ENCODE measurements around the gene TRIM65. TPM values are rescaled to one million over a fixed set of nuclear protein-coding genes. Genes with fewer than 3 reads are reported as not detected.
"Not testable (repeated sequence)": the region's sequence is repeated elsewhere in the genome, so short reads cannot be mapped to it uniquely, and the experiment has no call there.

Gene TRIM65
- total and polyA plus RNA-seq, 2 experiments from 2014 or later = 13.8 to 54.0 TPM

- peaks cover 45% of the 10 kb centered on the region for H3K36me3 Mint-ChIP-seq (ENCODE audit: low read depth)
- not testable (repeated sequence) for H3K4me3 ChIP-seq; ATAC-seq; H3K27me3 ChIP-seq (ENCODE audit: insufficient read depth); H3K9me3 Mint-ChIP-seq; H4K20me1 ChIP-seq (replicated peaks; ENCODE audit: insufficient read depth); H3K27ac Mint-ChIP-seq; H3K27ac ChIP-seq (ENCODE audit: low read depth); H3K27me3 Mint-ChIP-seq (ENCODE audit: insufficient read depth, low read depth, poor library complexity); H3K4me2 ChIP-seq; H2AFZ ChIP-seq; H3K4me3 Mint-ChIP-seq; DNase-seq (ENCODE audit: low spot score); H3K9me2 ChIP-seq (ENCODE audit: insufficient read depth); H3K4me1 ChIP-seq (ENCODE audit: insufficient read depth)
- H3K79me2 ChIP-seq (replicated peaks; ENCODE audit: insufficient read depth) = peaks cover 20% of the 10 kb centered on the region
- peaks cover 18% of the 10 kb centered on the region for H3F3A ChIP-seq (replicated peaks; ENCODE audit: low read depth)
- H3K36me3 ChIP-seq (ENCODE audit: insufficient read depth) = peaks cover 15% of the 10 kb centered on the region; the same call in 1 of the 2 replicates
- H3K4me1 Mint-ChIP-seq = peaks cover 16% of the 10 kb centered on the region
These were observed 45.1 kb downstream of the TRIM65 start for GRCh38 chr17:75851693-75851991.

GRCh38 chr17:75850928-75851692 is 45.6 kb downstream of the TRIM65 start:
- no peak overlapping the region for H3K4me3 ChIP-seq

DNA sequence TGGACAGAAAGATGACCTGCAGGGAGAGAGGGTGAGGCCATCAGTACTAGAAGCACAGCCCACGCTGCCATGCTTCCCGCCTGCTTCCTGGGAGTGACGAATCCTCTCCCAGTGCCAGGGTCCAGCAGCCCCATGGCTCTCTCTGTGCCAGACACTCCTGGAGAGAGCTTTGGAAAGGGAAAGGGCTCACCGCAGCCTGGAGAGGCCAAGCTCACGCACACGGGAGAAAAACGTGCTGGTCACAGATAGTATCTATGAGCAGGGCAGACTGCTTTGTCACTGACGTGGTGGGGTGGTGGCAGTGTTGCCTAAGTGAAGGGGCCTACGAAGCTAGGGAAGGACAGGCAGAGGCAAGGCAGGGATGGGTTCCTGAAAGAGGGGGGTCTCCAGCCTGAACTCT is 47.0 kb downstream of the TRIM65 start:
- no peak overlapping the region for H3K27ac Mint-ChIP-seq
- H3K4me1 Mint-ChIP-seq = peaks cover 18% of the 10 kb centered on the region
- Histone ChIP-seq H3K36me3 (ENCODE audit: insufficient read depth) (peaks cover 15% of the 10 kb centered on the region; the same call in 1 of the 2 replicates), H4K20me1 (replicated peaks; ENCODE audit: insufficient read depth) (0 out of 2 replicates have a peak, but pooled peaks cover 10% of the 10 kb centered on the region), H3K27ac (ENCODE audit: low read depth) (no peak overlapping the region), H3K79me2 (replicated peaks; ENCODE audit: insufficient read depth) (peaks cover 19% of the 10 kb centered on the region), H3K27me3 (ENCODE audit: insufficient read depth) (no peaks in the 10 kb centered on the region), H3F3A (replicated peaks; ENCODE audit: low read depth) (peaks cover 17% of the 10 kb centered on the region), H3K4me3 (no peak overlapping the region), H2AFZ (no peak overlapping the region), H3K4me2 (no peak overlapping the region), H3K4me1 (ENCODE audit: insufficient read depth) (peaks cover 16% of the 10 kb centered on the region), H3K9me2 (ENCODE audit: insufficient read depth) (no peaks in the 10 kb centered on the region)
- ATAC-seq (no peak), DNase-seq (ENCODE audit: low spot score) (no peak)
- H3K36me3 Mint-ChIP-seq (ENCODE audit: low read depth) = peaks cover 57% of the 10 kb centered on the region
- peaks cover 12% of the 10 kb centered on the region for H3K27me3 Mint-ChIP-seq (ENCODE audit: insufficient read depth, low read depth, poor library complexity)
- TF ChIP-seq EZH2phosphoT487 (IDR thresholded peaks at IDR 0.05; ENCODE audit: unreplicated experiment) (no peak), JUNB (IDR thresholded peaks at IDR 0.05; ENCODE audit: unreplicated experiment) (no peak), ZNF331 (CRISPR knock-in tag; IDR thresholded peaks at IDR 0.05; ENCODE audit: low read depth) (no peak), STAT1 (IDR thresholded peaks at IDR 0.05; ENCODE audit: unreplicated experiment) (no peak), POLR2AphosphoS5 (IDR thresholded peaks at IDR 0.05; ENCODE audit: low read depth) (no peak), CREB1 (CRISPR knock-in tag; IDR thresholded peaks at IDR 0.05; ENCODE audit: low read depth) (no peak)
- TF ChIP-seq, protein P1, sequence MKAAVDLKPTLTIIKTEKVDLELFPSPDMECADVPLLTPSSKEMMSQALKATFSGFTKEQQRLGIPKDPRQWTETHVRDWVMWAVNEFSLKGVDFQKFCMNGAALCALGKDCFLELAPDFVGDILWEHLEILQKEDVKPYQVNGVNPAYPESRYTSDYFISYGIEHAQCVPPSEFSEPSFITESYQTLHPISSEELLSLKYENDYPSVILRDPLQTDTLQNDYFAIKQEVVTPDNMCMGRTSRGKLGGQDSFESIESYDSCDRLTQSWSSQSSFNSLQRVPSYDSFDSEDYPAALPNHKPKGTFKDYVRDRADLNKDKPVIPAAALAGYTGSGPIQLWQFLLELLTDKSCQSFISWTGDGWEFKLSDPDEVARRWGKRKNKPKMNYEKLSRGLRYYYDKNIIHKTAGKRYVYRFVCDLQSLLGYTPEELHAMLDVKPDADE (IDR thresholded peaks at IDR 0.05) = no peak
- TF ChIP-seq, protein P2, sequence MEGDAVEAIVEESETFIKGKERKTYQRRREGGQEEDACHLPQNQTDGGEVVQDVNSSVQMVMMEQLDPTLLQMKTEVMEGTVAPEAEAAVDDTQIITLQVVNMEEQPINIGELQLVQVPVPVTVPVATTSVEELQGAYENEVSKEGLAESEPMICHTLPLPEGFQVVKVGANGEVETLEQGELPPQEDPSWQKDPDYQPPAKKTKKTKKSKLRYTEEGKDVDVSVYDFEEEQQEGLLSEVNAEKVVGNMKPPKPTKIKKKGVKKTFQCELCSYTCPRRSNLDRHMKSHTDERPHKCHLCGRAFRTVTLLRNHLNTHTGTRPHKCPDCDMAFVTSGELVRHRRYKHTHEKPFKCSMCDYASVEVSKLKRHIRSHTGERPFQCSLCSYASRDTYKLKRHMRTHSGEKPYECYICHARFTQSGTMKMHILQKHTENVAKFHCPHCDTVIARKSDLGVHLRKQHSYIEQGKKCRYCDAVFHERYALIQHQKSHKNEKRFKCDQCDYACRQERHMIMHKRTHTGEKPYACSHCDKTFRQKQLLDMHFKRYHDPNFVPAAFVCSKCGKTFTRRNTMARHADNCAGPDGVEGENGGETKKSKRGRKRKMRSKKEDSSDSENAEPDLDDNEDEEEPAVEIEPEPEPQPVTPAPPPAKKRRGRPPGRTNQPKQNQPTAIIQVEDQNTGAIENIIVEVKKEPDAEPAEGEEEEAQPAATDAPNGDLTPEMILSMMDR (conservative IDR thresholded peaks at IDR 0.05; ENCODE audit: low read depth in 2 of 2) = no peak
- H3K4me3 Mint-ChIP-seq = no peak overlapping the region
- H3K9me3 Mint-ChIP-seq = no peaks in the 10 kb centered on the region

More at GRCh38 chr17:75850928-75851692, 45.6 kb downstream of the TRIM65 start:
- TF ChIP-seq EZH2 (IDR thresholded peaks at IDR 0.05; ENCODE audit: low read depth, unreplicated experiment) (no peak), NANOG (IDR thresholded peaks at IDR 0.05; ENCODE audit: borderline replicate concordance) (no peak), CREB1 (CRISPR knock-in tag; IDR thresholded peaks at IDR 0.05; ENCODE audit: low read depth) (no peak), POLR2AphosphoS5 (IDR thresholded peaks at IDR 0.05; ENCODE audit: low read depth) (no peak), JUNB (IDR thresholded peaks at IDR 0.05; ENCODE audit: unreplicated experiment) (no peak), STAT1 (IDR thresholded peaks at IDR 0.05; ENCODE audit: unreplicated experiment) (no peak)
- TF ChIP-seq, protein P3, sequence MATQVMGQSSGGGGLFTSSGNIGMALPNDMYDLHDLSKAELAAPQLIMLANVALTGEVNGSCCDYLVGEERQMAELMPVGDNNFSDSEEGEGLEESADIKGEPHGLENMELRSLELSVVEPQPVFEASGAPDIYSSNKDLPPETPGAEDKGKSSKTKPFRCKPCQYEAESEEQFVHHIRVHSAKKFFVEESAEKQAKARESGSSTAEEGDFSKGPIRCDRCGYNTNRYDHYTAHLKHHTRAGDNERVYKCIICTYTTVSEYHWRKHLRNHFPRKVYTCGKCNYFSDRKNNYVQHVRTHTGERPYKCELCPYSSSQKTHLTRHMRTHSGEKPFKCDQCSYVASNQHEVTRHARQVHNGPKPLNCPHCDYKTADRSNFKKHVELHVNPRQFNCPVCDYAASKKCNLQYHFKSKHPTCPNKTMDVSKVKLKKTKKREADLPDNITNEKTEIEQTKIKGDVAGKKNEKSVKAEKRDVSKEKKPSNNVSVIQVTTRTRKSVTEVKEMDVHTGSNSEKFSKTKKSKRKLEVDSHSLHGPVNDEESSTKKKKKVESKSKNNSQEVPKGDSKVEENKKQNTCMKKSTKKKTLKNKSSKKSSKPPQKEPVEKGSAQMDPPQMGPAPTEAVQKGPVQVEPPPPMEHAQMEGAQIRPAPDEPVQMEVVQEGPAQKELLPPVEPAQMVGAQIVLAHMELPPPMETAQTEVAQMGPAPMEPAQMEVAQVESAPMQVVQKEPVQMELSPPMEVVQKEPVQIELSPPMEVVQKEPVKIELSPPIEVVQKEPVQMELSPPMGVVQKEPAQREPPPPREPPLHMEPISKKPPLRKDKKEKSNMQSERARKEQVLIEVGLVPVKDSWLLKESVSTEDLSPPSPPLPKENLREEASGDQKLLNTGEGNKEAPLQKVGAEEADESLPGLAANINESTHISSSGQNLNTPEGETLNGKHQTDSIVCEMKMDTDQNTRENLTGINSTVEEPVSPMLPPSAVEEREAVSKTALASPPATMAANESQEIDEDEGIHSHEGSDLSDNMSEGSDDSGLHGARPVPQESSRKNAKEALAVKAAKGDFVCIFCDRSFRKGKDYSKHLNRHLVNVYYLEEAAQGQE (IDR thresholded peaks at IDR 0.05; ENCODE audit: unreplicated experiment) = no peak
- Mint-ChIP-seq H3K27ac (no peak overlapping the region), H3K9me3 (no peaks in the 10 kb centered on the region), H3K4me3 (no peak overlapping the region), H3K36me3 (ENCODE audit: low read depth) (peaks cover 49% of the 10 kb centered on the region), H3K27me3 (ENCODE audit: insufficient read depth, low read depth, poor library complexity) (peaks cover 7% of the 10 kb centered on the region), H3K4me1 (peaks cover 11% of the 10 kb centered on the region)
- Histone ChIP-seq H3K4me2 (no peak overlapping the region), H4K20me1 (replicated peaks; ENCODE audit: insufficient read depth) (0 out of 2 replicates have a peak, but pooled peaks cover 10% of the 10 kb centered on the region), H3K4me1 (ENCODE audit: insufficient read depth) (peaks cover 6% of the 10 kb centered on the region), H3K27me3 (ENCODE audit: insufficient read depth) (no peaks in the 10 kb centered on the region), H2AFZ (no peak overlapping the region), H3K79me2 (replicated peaks; ENCODE audit: insufficient read depth) (peaks cover 20% of the 10 kb centered on the region), H3K27ac (ENCODE audit: low read depth) (no peak overlapping the region), H3F3A (replicated peaks; ENCODE audit: low read depth) (peaks cover 13% of the 10 kb centered on the region), H3K36me3 (ENCODE audit: insufficient read depth) (peaks cover 15% of the 10 kb centered on the region; the same call in 1 of the 2 replicates), H3K9me2 (ENCODE audit: insufficient read depth) (no peaks in the 10 kb centered on the region)
- ATAC-seq (no peak), DNase-seq (ENCODE audit: low spot score) (no peak)
